Globus pallidus (tissue), 1 donor: Measurements from ENCODE around the gene COL6A1.

Source experiments
- DNase-seq: peaks from one replicate; pipeline ENCODE4 v3.0.0-alpha.2; 2015; ENCODE audit warnings: low spot score

The COL6A1 gene

GRCh38 chr21:45983649-45983965 is 2.0 kb downstream of the COL6A1 start:
- no peak for DNase-seq

DNA sequence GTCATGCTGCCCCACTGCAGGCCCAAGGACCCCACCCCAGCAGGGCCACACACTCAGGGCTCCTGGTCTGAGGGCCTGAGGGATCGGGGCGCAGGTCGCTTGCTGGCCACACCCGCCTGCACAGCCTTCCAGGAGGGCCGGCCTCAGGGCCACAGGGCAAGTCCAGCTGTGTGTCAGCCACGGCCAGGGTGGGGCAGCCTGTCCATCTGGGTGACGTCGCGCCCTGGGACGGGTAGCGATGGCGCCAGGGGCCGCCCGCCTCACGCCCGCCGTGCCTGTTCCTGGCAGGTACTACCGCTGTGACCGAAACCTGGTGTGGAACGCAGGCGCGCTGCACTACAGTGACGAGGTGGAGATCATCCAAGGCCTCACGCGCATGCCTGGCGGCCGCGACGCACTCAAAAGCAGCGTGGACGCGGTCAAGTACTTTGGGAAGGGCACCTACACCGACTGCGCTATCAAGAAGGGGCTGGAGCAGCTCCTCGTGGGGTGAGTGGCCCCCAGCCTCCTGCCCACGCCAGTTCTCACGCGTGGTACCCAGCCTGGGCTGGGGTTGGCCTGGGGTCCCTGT is 2.5 kb downstream of the COL6A1 start:
- DNase-seq, result no peak

DNA sequence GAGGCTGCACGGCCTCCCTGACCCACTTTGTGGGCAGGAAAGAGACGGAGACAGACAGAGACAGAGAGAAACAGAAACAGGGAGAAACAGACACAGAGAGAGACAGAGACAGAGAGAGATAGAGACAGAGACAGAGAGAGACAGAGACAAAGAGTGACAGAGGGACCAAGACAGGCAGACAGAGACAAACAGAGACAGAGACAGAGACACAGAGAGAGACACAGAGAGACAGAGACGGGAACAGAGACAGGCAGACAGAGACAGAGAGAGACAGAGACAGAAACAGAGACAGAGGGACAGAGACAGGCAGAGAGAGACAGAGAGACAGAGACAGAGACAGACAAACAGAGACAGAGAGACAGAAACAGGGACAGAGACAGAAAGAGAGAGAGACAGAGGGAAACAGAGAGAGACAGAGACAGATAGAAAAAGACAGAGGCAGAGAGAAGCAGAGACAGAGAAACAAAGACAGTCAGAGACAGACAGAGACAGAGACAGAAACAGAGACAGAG is 3.1 kb downstream of the COL6A1 start:
- no peak for DNase-seq

GRCh38 chr21:45985471-45986315 is 4.1 kb downstream of the COL6A1 start:
- no peak for DNase-seq

GRCh38 chr21:45986316-45987051 is 4.9 kb downstream of the COL6A1 start:
- DNase-seq, result no peak

DNA sequence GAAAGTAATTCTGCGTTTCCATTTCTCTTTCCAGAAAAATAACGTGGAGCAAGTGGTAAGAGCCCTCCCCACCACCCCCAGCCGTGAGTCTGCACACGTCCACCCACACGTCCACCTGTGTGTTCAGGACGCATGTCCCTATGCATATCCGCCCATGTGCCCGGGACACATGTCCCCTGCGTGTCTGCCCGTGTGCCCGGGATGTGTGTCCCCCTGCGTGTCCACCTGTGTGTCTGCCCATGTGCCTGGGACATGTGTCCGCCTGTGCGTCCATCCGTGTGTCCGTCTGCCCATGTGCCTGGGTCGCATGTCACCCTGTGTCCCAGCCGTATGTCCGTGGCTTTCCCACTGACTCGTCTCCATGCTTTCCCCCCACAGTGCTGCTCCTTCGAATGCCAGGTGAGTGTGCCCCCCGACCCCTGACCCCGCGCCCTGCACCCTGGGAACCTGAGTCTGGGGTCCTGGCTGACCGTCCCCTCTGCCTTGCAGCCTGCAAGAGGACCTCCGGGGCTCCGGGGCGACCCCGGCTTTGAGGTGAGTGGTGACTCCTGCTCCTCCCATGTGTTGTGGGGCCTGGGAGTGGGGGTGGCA is 5.6 kb downstream of the COL6A1 start:
- no peak for DNase-seq

DNA sequence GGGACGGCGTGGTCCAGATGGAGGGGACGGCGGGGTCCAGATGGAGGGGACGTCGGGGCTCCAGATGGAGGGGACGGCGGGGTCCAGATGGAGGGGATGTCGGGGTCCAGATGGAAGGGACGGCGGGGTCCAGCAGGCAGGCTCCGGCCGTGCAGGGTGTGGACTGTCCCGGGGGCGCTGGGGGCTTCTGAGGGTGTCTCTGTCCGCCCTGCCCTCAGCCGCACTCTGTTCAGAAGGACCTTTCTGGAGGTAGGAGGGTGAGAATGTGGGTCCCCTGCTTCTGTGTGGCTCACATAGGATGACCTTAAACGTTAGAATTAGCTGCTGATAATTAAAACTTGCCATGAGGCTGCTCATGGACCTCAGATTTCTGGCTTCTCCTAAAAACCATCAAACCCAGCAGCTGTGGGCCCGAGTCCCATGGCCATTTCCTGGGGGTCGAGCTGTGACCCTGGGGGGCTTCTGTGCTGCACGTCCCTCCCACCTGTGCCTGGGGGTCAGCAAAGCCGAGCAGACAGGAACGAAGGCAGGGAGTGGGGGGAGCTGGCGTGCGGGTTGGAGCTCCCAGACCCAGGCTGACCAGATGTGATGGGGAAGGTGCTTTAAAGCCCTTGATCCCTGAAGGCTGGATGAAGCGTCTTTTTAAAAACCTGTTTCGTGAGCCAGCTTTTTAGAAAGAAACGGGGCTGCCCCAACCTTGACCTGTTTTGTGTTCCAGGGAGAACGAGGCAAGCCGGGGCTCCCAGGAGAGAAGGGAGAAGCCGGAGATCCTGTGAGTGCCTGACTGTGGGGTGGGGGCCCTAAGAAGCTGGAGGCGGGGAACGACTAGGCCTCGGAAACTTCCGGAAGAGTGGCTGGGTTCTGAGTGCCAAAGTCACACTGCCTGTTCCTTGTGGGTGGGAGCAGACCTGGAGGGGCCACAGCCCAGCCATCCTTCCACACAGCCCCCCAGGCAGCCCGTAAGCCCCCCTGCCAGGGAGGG is 7.1 kb downstream of the COL6A1 start:
- DNase-seq, result no peak

DNA sequence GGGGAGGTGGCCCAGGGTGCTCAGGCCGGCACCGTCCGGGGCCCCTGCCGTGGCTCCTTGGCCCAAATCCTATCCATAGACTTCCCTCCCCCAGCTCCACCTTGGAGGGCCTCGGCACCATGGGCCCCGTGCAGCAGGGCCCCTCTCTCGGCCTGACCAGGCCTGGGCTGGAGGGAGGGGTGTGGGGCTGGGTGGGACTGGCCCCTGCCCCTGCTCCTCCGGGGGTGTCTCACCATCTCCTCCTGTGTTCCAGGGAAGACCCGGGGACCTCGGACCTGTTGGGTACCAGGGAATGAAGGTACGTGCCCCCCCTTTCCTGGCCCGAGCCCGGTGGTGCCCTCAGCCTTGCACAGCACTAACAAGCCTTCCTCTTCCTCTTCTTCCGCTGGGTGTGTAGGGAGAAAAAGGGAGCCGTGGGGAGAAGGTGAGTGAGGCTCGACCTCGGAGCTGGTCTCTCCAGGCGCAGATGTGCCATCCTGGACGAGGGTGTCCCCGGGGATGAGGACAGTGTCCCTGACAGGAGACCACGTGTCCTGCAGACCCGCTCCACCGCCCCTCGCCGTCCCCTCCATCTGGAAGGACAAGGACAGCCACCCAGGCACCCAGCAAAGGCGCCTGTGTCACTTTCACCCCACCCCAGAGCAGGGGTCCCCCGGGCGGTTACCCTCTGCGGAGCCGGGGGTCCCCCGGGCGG is 7.9 kb downstream of the COL6A1 start:
- no peak for DNase-seq

DNA sequence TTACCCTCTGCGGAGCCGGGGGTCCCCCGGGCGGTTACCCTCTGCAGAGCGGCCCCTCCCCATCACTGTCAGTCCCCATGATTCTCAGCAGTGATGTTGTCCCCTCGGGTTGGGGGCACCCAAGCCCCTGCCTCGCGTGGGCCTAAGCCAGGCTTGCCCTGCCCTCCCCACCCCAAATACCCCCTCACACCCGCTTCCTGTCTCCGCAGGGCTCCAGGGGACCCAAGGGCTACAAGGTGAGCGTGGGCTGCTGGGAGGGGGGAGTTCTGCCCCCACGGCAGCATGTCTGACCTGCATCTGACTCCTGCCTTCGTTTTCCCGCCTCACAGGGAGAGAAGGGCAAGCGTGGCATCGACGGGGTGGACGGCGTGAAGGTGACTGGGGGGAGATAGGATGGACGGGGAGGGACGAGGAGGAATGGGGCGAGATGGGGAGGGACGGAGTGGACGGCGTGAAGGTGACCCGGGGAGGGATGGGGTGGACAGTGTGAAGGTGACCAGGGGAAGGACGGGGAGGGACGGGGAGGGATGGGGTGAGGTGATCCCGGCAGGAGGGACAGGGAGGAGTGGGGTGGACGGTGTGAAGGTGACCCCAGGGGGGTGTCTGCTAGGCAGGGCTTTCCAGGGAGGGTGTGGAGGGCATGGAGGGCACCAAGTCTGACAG is 8.6 kb downstream of the COL6A1 start:
- DNase-seq, result no peak

GRCh38 chr21:45990741-45991605 is 9.4 kb downstream of the COL6A1 start:
- DNase-seq, result no peak

- DNase-seq, result no peak
These were observed 10.2 kb downstream of the COL6A1 start for GRCh38 chr21:45991606-45992300.

- DNase-seq, result no peak
These were observed 11.0 kb downstream of the COL6A1 start for GRCh38 chr21:45992301-45993209.

- no peak for DNase-seq
These were observed 11.9 kb downstream of the COL6A1 start for GRCh38 chr21:45993210-45994085.

GRCh38 chr21:45994086-45994661 is 12.6 kb downstream of the COL6A1 start:
- DNase-seq, result no peak

DNA sequence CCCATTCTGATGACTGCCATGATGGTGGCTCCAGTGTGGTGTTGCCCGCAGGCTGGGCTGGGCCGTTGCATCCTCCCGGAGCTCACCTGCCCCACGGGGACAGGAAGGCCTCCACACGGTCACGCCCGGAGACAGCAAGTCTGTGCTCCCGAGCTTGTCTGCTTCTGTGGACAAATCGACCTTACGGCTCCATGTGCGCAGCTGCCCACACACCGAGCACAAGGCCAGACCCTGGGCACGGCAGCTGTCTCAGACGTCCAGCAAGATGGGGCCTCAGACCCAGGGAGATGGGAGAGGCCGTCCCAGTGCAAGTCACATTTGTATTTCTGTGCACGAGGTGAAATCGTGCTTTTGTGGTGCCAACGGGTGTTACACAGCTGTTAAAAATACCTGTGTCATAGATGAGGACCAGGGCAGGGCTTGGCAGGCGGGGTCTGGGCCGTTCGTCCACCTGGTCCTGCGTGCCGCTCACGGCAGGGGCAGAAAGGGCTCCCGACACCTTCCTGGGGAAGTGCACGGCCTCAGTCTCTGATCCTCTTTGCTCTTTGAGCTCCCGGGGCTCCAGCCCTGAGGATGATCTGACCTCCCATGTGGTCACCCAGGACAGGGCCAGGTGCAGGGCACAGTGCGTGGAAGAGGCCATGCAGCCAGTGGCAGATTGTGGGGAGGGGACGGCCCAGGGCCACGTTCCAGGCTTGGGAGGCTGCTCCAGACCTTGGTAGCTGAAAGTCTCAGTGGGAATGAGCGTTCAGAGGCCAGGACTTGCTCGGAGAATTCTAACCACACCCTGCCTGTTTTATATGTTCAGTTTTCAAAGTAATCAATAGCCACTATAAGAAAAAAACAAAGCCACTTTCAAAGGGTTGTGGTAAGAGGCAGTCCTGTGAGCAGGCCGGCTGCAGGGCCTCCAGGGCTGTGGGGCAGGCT is 13.5 kb downstream of the COL6A1 start:
- DNase-seq, result no peak
